HG02884 (cell line): Measurements from ENCODE around the gene PCBP4.
"Not testable (repeated sequence)": the region's sequence is repeated elsewhere in the genome, so short reads cannot be mapped to it uniquely, and the experiment has no call there.

ENCODE experiments used
- ATAC-seq: cut with Tn5 transposase; IDR thresholded peaks from one replicate; pipeline ENCODE4 v1.9.1; 2021; ENCODE audit warnings: mild to moderate bottlenecking, moderate library complexity; ENCODE audit not compliant: unreplicated experiment

Gene PCBP4

GRCh38 chr3:51941463-51941797, 25.8 kb downstream of the PCBP4 start:
- no peak for ATAC-seq

- ATAC-seq = no peak
These were observed 26.4 kb downstream of the PCBP4 start for GRCh38 chr3:51940648-51941462.

- no peak for ATAC-seq
These were observed 28.4 kb downstream of the PCBP4 start for GRCh38 chr3:51938780-51939425.

- ATAC-seq = no peak
These were observed 29.4 kb downstream of the PCBP4 start for GRCh38 chr3:51937611-51938450.

- ATAC-seq = no peak
These were observed 30.2 kb downstream of the PCBP4 start for GRCh38 chr3:51937014-51937413.

- no peak for ATAC-seq
These were observed 31.1 kb downstream of the PCBP4 start for GRCh38 chr3:51935886-51936755.

- ATAC-seq = no peak
These were observed 32.0 kb downstream of the PCBP4 start for GRCh38 chr3:51934991-51935885.

GRCh38 chr3:51934139-51934850, 33.0 kb downstream of the PCBP4 start:
- no peak for ATAC-seq

- no peak for ATAC-seq
These were observed 33.6 kb downstream of the PCBP4 start for GRCh38 chr3:51933471-51934138.

- no peak for ATAC-seq
These were observed 34.5 kb downstream of the PCBP4 start for GRCh38 chr3:51932471-51933370.

- ATAC-seq = no peak
These were observed 35.5 kb downstream of the PCBP4 start for GRCh38 chr3:51931756-51932155.

GRCh38 chr3:51930439-51930838, 36.8 kb downstream of the PCBP4 start:
- ATAC-seq = no peak

- no peak for ATAC-seq
These were observed 37.7 kb downstream of the PCBP4 start for GRCh38 chr3:51929420-51930003.

- not testable (repeated sequence) for ATAC-seq
These were observed 38.3 kb downstream of the PCBP4 start for GRCh38 chr3:51928981-51929380.

GRCh38 chr3:51928438-51928837, 38.8 kb downstream of the PCBP4 start:
- no peak for ATAC-seq

- ATAC-seq = no peak
These were observed 39.9 kb downstream of the PCBP4 start for GRCh38 chr3:51927061-51927977.
